Stimulated activated CD4-positive, alpha-beta T cell treated with anti-CD3 and anti-CD28 coated beads, Interleukin-1b, Interleukin-23, amount 100 ng/mL, for 1 hour (primary cell): ENCODE results near the gene PDE4D.
"Not testable (repeated sequence)": the region's sequence is repeated elsewhere in the genome, so short reads cannot be mapped to it uniquely, and the experiment has no call there.

ENCODE experiments used
- DNase-seq, 2 donors: peaks; one replicate each; pipeline ENCODE4 v3.0.0-alpha.2; 2020; ENCODE audit warnings: low read depth in 2 of 2

PDE4D gene

GRCh38 chr5:59007460-59008063 lies 886.0 kb downstream of the PDE4D start:
- DNase-seq = no peak

GRCh38 chr5:59005934-59006701 lies 887.4 kb downstream of the PDE4D start:
- no peak for DNase-seq

GRCh38 chr5:59003641-59004040 lies 889.9 kb downstream of the PDE4D start:
- DNase-seq = no peak

- DNase-seq = no peak
These were observed 890.4 kb downstream of the PDE4D start for GRCh38 chr5:59003124-59003523.

GRCh38 chr5:59002162-59002825 lies 891.2 kb downstream of the PDE4D start:
- no peak for DNase-seq

GRCh38 chr5:59001716-59002115 lies 891.8 kb downstream of the PDE4D start:
- no peak for DNase-seq

GRCh38 chr5:59001154-59001553 lies 892.4 kb downstream of the PDE4D start:
- DNase-seq = no peak

GRCh38 chr5:59000211-59000610 lies 893.3 kb downstream of the PDE4D start:
- no peak for DNase-seq

- DNase-seq = no peak
These were observed 893.7 kb downstream of the PDE4D start for GRCh38 chr5:58999804-59000203.

- no peak for DNase-seq
These were observed 895.0 kb downstream of the PDE4D start for GRCh38 chr5:58998544-58998943.

- not testable (repeated sequence) for DNase-seq
These were observed 897.7 kb downstream of the PDE4D start for GRCh38 chr5:58995779-58996178.

- no peak for DNase-seq
These were observed 900.1 kb downstream of the PDE4D start for GRCh38 chr5:58993461-58993860.

GRCh38 chr5:58988938-58989337 lies 904.6 kb downstream of the PDE4D start:
- DNase-seq = no peak

- no peak for DNase-seq
These were observed 906.3 kb downstream of the PDE4D start for GRCh38 chr5:58987193-58987592.

GRCh38 chr5:58986281-58986680 lies 907.2 kb downstream of the PDE4D start:
- DNase-seq = no peak

GRCh38 chr5:58985759-58986158 lies 907.8 kb downstream of the PDE4D start:
- DNase-seq = no peak

- no peak for DNase-seq
These were observed 908.2 kb downstream of the PDE4D start for GRCh38 chr5:58985311-58985710.

- DNase-seq = no peak
These were observed 909.7 kb downstream of the PDE4D start for GRCh38 chr5:58983526-58984452.

- DNase-seq = no peak
These were observed 912.6 kb downstream of the PDE4D start for GRCh38 chr5:58980890-58981289.

GRCh38 chr5:58979090-58979489 lies 914.4 kb downstream of the PDE4D start:
- DNase-seq = no peak

GRCh38 chr5:58974601-58975000 lies 918.9 kb downstream of the PDE4D start:
- DNase-seq = no peak

- DNase-seq = no peak
These were observed 919.4 kb downstream of the PDE4D start for GRCh38 chr5:58974083-58974482.
